Stomach (tissue), 9 donors: ENCODE data around the gene BICDL1. TPM values are rescaled to one million over a fixed set of nuclear protein-coding genes. Genes with fewer than 3 reads are reported as not detected.

Source experiments
- DNase-seq, 2 donors: peaks; one replicate each; pipeline versions ENCODE4 v3.0.0 to v3.0.0-alpha.2; 2013 to 2019
- H3K27ac ChIP-seq, 5 donors: fragments of 200-600 bp in 4 of 5; sonication (generic) in 4 of 5; one replicate each; pipeline ENCODE4 v1.5.1; 2013 to 2019; ENCODE audit warnings: mild to moderate bottlenecking in 1 of 5, moderate library complexity in 1 of 5
- H3K27me3 ChIP-seq, 3 donors: fragments of 200-600 bp; sonication (generic); one replicate each; pipeline ENCODE4 v1.5.1; 2017 to 2019; ENCODE audit warnings: mixed run types in 1 of 3
- H3K36me3 ChIP-seq, 4 donors: fragments of 200-600 bp; sonication (generic); 1 replicate in 3 of 4; 2 replicates in 1 of 4; pipeline ENCODE4 v1.5.1; 2016 to 2019
- H3K4me1 ChIP-seq, 4 donors: fragments of 200-600 bp; sonication (generic); one replicate each; pipeline ENCODE4 v1.5.1; 2016 to 2019
- H3K4me3 ChIP-seq, 4 donors: fragments of 200-600 bp; sonication (generic) in 3 of 4; one replicate each; pipeline ENCODE4 v1.5.1; 2016 to 2019; ENCODE audit warnings: mild to moderate bottlenecking in 1 of 4
- H3K9me3 ChIP-seq, 4 donors: fragments of 200-600 bp; sonication (generic); one replicate each; pipeline ENCODE4 v1.5.1; 2016 to 2019
- EP300 ChIP-seq: sonication (generic); formaldehyde crosslinking; IDR thresholded peaks from one replicate; pipeline ENCODE4 v1.6.1; 2017; ENCODE audit warnings: antibody characterized with exemption
- POLR2A ChIP-seq, 4 donors: fragments of 450-650 bp; IDR thresholded peaks; one replicate each; pipeline ENCODE4 v1.6.1; 2016; ENCODE audit warnings: antibody characterized with exemption in 4 of 4, control low read depth in 2 of 4, mild to moderate bottlenecking in 1 of 4, moderate library complexity in 1 of 4
- POLR2AphosphoS5 ChIP-seq, 3 donors: sonication (generic); formaldehyde crosslinking; IDR thresholded peaks; one replicate each; pipeline ENCODE4 v1.6.1; 2016; ENCODE audit warnings: antibody characterized with exemption in 3 of 3
- WGBS, 5 donors: extraction: QIAGEN DNeasy Blood & Tissue Kit in 3 of 5; methylation state at CpG; one replicate each; pipeline versions ENCODE4 v1.1.5 to v1.1.7; 2013 to 2018; 5-methylcytosine and 5-hydroxymethylcytosine counted together
- intact Hi-C: fragments of 100-400 bp; cut with DNase I; formaldehyde crosslinking; loops from one replicate; pipeline ENCODE4 v1.15.1; 2023; ENCODE audit warnings: low total_unique reads
- polyA plus RNA-seq, 3 donors: library from polyadenylated mRNA; stranded (reverse); fragments of 200-250 nt; gene quantifications; one replicate each; pipeline ENCODE4 v1.2.3, GENCODE V29; 2013
- total RNA-seq, 5 donors: library from RNA; depleted of rRNA; stranded (reverse); fragments of >200 nt; gene quantifications; one replicate each; pipeline versions ENCODE4 v1.1.0 to v1.2.3, GENCODE V29; 2014 to 2016
- TF ChIP-seq, protein P1 (sequence below), 7 experiments: fragments of 450-650 bp in 4 of 7; fragments of 200-600 bp in 3 of 7; sonication (generic) in 3 of 7; IDR thresholded peaks; one replicate each; pipeline ENCODE4 v1.5.1; 2016 to 2019; ENCODE audit warnings: antibody characterized with exemption in 7 of 7, control low read depth in 2 of 7, mild to moderate bottlenecking in 1 of 7
- donor health status: healthy with polysubstance abuse.
- donor health status: Bipolar disorder and iron deficiency.
- donor health status: healthy.

Gene BICDL1
- total and polyA plus RNA-seq, 8 donors: 8.6 to 68.7 (median 25.4) TPM

DNA sequence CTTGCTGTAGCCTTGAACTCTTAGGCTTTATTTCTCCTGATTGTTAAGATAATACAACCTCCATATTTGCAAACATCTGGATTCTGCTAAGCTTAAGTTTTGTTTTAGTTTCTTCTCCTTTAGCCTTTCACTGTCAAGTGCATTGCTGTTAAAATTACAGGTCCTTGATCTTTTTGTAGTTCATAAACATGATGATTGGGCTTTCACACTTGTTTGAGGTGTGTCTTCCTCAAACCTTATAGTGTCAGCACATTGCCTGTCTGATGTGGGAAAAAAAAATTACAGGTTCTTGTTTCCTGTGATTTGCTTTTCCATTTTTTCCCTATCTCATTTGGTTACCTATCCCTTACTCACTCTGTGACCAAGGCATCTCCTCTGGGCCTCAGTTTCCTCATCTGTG, 59.2 kb downstream of the BICDL1 start:
- H3K4me1 ChIP-seq: peaks cover 0 to 5% (median 0%) of the 10 kb centered on the region in 4 donors
- TF ChIP-seq EP300: no peak
- TF ChIP-seq POLR2AphosphoS5 (IDR thresholded peaks at IDR 0.05): no peak
- no peak for TF ChIP-seq POLR2A (IDR thresholded peaks at IDR 0.05)
- TF ChIP-seq, protein P1, sequence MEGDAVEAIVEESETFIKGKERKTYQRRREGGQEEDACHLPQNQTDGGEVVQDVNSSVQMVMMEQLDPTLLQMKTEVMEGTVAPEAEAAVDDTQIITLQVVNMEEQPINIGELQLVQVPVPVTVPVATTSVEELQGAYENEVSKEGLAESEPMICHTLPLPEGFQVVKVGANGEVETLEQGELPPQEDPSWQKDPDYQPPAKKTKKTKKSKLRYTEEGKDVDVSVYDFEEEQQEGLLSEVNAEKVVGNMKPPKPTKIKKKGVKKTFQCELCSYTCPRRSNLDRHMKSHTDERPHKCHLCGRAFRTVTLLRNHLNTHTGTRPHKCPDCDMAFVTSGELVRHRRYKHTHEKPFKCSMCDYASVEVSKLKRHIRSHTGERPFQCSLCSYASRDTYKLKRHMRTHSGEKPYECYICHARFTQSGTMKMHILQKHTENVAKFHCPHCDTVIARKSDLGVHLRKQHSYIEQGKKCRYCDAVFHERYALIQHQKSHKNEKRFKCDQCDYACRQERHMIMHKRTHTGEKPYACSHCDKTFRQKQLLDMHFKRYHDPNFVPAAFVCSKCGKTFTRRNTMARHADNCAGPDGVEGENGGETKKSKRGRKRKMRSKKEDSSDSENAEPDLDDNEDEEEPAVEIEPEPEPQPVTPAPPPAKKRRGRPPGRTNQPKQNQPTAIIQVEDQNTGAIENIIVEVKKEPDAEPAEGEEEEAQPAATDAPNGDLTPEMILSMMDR (IDR thresholded peaks at IDR 0.05): no peak
- H3K4me3 ChIP-seq: no peak overlapping the region
- H3K27me3 ChIP-seq: no peaks in the 10 kb centered on the region
- no peak overlapping the region for H3K27ac ChIP-seq
- intact Hi-C loops: no loop called here
- H3K9me3 ChIP-seq: no peaks in the 10 kb centered on the region
- no peaks in the 10 kb centered on the region for H3K36me3 ChIP-seq
- DNase-seq: no peak

DNA sequence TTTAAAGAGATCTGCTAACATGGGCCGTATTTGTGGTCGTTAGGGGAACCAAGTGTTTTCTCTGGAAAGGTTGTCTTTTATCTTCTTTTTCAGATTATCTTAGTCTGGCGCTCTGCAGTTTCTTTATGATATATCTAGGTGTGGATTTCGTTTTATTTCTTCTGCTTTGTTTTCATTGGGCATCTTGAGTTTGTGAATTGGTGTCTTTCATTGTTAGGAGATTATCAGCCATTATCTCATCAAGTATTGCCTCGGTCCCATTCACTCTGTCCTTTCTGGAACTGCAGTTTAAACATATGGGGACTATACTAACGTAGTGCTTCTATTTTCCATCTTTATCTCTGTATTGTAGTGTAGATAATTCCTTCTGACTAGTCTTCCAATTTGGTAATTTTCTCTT, 60.4 kb downstream of the BICDL1 start:
- Histone ChIP-seq H3K27me3 (no peaks in the 10 kb centered on the region), H3K4me3 (no peak overlapping the region), H3K27ac (no peak overlapping the region), H3K4me1 (no peaks in the 10 kb centered on the region), H3K9me3 (no peaks in the 10 kb centered on the region), H3K36me3 (no peaks in the 10 kb centered on the region)
- intact Hi-C loops: no loop called here
- no peak for DNase-seq
- 75 to 84% (median 83%) methylated on average over 6 of the region's 6 CpGs for whole genome bisulfite sequencing, 5 donors
- no peak for TF ChIP-seq EP300
- TF ChIP-seq, protein P1 (IDR thresholded peaks at IDR 0.05): no peak

DNA sequence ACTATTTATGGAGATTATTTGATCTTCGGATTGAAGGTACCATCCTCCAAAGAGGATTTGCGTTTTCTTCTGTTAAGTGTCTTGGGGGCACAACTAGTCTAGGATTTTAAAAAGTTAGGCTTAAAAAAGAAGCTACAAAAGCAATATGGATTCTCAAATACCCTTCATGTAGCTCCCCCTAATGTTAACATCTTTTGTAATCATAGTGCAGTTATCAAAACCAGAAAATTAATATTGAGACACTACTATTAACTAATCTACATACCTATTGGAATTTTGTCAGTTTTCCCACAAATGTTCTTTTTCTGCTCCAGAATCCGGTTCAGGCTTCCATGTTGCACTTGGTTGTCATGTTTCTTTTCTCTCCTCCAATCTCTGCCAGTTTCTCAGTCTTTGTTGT, 62.5 kb downstream of the BICDL1 start:
- intact Hi-C loops: no loop called here
- Histone ChIP-seq H3K27me3 (no peaks in the 10 kb centered on the region), H3K4me3 (no peak overlapping the region), H3K9me3 (no peaks in the 10 kb centered on the region), H3K27ac (no peak overlapping the region), H3K36me3 (no peaks in the 10 kb centered on the region), H3K4me1 (no peaks in the 10 kb centered on the region)
- 95 to 99% (median 97%) methylated on average over 3 of the region's 3 CpGs for WGBS, 5 donors
- DNase-seq: no peak
- no peak for TF ChIP-seq POLR2AphosphoS5 (IDR thresholded peaks at IDR 0.05)
- TF ChIP-seq POLR2A (IDR thresholded peaks at IDR 0.05): no peak
- no peak for TF ChIP-seq EP300
- TF ChIP-seq, protein P1 (IDR thresholded peaks at IDR 0.05): no peak

DNA sequence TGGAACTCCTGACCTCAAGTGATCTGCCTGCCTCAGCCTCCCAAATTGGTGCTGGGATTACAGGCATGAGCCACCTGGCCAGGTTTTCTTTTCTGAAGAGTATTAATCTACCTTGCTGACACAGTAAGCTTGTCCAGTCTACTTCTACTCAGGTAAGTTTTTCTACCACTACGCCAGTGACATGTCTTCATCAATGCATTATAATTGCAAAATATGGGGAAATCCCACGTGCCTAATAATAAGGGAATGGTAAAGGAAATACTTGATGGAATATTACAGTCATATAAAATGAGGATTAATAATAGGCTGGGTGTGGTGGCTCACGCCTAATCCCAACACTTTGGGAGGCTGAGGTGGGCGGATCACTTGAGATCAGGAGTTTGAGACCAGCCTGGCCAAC, 65.3 kb downstream of the BICDL1 start:
- no peak overlapping the region for H3K27ac ChIP-seq
- no peaks in the 10 kb centered on the region for H3K4me1 ChIP-seq
- TF ChIP-seq, protein P1 (IDR thresholded peaks at IDR 0.05): no peak
- no peak for TF ChIP-seq POLR2A (IDR thresholded peaks at IDR 0.05)
- TF ChIP-seq EP300: no peak
- TF ChIP-seq POLR2AphosphoS5 (IDR thresholded peaks at IDR 0.05): no peak
- intact Hi-C loops: no loop called here
- 88 to 96% (median 93%) methylated on average over 4 of the region's 4 CpGs for WGBS, 5 donors
- H3K36me3 ChIP-seq: no peaks in the 10 kb centered on the region
- DNase-seq: no peak
- H3K4me3 ChIP-seq: no peak overlapping the region
- H3K9me3 ChIP-seq: no peaks in the 10 kb centered on the region
- no peaks in the 10 kb centered on the region for H3K27me3 ChIP-seq
